ENCODE data around the gene FANCC. TPM values are rescaled to one million over a fixed set of nuclear protein-coding genes. Genes with fewer than 3 reads are reported as not detected.

Gene FANCC
- total RNA-seq, 1 donor from 2014 or later: 22.9 TPM

GRCh38 chr9:95132366-95133324 lies 184.9 kb downstream of the FANCC start:
- peaks cover 3% of the 10 kb centered on the region for H3K9me3 Mint-ChIP-seq (ENCODE audit: unreplicated experiment)
- H3K4me3 Mint-ChIP-seq (ENCODE audit: unreplicated experiment): no peak overlapping the region
- no peak overlapping the region for H3K27ac Mint-ChIP-seq (ENCODE audit: unreplicated experiment)
- no peak for DNase-seq
- H3K4me1 Mint-ChIP-seq (ENCODE audit: low read depth, unreplicated experiment): peaks cover 24% of the 10 kb centered on the region
- H3K27me3 Mint-ChIP-seq (ENCODE audit: unreplicated experiment): peaks cover 6% of the 10 kb centered on the region
- no peak for TF ChIP-seq CTCF (IDR thresholded peaks at IDR 0.05; ENCODE audit: partially characterized antibody, unreplicated experiment)
- H3K36me3 Mint-ChIP-seq (ENCODE audit: unreplicated experiment): peaks cover 4% of the 10 kb centered on the region

DNA sequence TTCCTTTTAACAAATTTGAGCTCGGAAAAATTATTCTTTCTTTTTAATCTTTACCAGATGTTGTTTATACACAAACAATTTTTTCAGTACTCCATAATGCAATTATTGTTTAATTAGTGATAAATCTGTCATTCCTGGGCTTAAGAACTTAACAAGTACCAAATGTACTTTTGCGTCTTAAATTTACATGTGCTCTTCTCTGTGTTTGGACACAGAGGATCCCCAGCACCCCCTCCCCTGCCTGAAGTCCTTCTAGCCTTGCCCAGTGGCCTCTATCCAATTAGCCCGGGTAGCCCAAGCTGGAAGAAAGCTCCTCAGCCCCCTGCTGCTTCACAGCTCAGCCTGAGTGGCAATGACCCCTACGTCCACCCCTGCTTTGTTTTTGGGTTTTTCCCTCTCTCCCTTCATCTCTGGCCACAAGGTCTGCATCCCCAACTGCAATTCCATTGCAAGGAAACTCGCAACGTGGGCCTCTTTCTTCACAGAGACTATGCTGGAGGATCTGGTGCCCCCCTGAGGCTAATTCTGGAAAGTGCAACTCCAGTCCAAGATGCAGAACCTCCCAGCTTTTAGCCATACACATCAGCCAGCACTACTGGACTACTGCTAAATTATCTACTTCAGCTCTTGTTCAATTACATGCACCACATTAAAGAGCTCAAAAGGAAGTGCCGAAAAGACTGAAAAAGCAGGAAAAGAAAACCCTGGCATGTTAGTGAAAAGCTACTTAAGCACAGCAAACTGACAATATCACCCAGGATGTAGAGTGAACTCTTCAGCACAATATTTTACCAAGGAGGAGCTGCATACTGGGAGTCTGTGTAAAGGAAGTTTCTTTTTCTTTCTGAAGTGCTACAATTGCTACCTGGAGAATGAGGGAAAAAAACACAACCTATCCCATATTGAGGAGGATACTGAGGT lies 186.2 kb downstream of the FANCC start:
- peaks cover 3% of the 10 kb centered on the region for H3K9me3 Mint-ChIP-seq (ENCODE audit: unreplicated experiment)
- peak overlapping the region; percentile 56 for H3K4me3 Mint-ChIP-seq (ENCODE audit: unreplicated experiment)
- H3K36me3 Mint-ChIP-seq (ENCODE audit: unreplicated experiment): no peaks in the 10 kb centered on the region
- H3K27me3 Mint-ChIP-seq (ENCODE audit: unreplicated experiment): peaks cover 4% of the 10 kb centered on the region
- peaks cover 24% of the 10 kb centered on the region for H3K4me1 Mint-ChIP-seq (ENCODE audit: low read depth, unreplicated experiment)
- TF ChIP-seq CTCF (IDR thresholded peaks at IDR 0.05; ENCODE audit: partially characterized antibody, unreplicated experiment): peak; percentile 83
- DNase-seq: peak; percentile 81
- no peak overlapping the region for H3K27ac Mint-ChIP-seq (ENCODE audit: unreplicated experiment)

- DNase-seq: no peak
- H3K27me3 Mint-ChIP-seq (ENCODE audit: unreplicated experiment): peaks cover 4% of the 10 kb centered on the region
- no peaks in the 10 kb centered on the region for H3K36me3 Mint-ChIP-seq (ENCODE audit: unreplicated experiment)
- no peak for TF ChIP-seq CTCF (IDR thresholded peaks at IDR 0.05; ENCODE audit: partially characterized antibody, unreplicated experiment)
- H3K9me3 Mint-ChIP-seq (ENCODE audit: unreplicated experiment): peaks cover 3% of the 10 kb centered on the region
- peak overlapping the region; percentile 62 for H3K27ac Mint-ChIP-seq (ENCODE audit: unreplicated experiment)
- no peak overlapping the region for H3K4me3 Mint-ChIP-seq (ENCODE audit: unreplicated experiment)
- peaks cover 24% of the 10 kb centered on the region for H3K4me1 Mint-ChIP-seq (ENCODE audit: low read depth, unreplicated experiment)
These were observed 187.0 kb downstream of the FANCC start for GRCh38 chr9:95130484-95130883.

DNA sequence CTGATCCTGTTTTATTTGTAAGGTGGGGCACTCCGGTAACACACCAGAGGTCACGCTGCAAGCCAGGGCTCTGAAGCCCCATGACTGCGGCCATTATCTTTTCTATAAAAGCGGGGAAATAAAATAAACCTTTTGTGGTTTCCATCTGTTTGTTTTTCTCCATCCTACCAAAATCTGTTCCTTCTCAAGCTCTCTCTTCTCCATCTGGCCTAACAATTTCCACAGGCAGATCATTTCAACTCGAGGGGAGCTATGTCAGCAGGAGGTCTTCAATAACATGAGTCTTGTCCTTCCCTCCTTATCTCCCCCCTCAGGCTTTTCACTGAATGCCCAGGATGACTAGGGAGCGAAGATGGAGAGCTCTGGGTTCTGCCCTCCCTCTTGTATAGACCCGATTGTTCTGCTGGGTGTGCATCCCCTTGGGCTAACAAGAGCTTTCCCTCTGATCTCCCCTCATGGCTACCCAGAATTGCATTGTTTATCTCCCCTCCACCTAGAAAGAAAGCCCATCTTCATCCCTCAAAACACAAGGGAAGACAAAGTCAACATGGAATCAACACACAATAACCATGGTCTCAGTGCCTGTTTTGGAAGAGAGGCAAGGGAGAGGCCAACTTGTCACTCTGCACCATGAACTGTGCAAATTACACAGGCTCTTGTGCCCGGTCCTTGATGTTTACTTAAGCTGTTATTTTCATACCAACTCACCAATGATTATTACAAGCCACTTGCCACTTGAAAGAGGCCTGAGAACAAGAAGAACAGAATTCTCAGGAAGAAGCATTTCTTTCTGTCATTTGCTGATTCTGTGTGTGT lies 187.8 kb downstream of the FANCC start:
- H3K27me3 Mint-ChIP-seq (ENCODE audit: unreplicated experiment): peaks cover 4% of the 10 kb centered on the region
- H3K36me3 Mint-ChIP-seq (ENCODE audit: unreplicated experiment): no peaks in the 10 kb centered on the region
- H3K4me1 Mint-ChIP-seq (ENCODE audit: low read depth, unreplicated experiment): peaks cover 27% of the 10 kb centered on the region
- DNase-seq: no peak
- H3K4me3 Mint-ChIP-seq (ENCODE audit: unreplicated experiment): no peak overlapping the region
- peak overlapping the region; percentile 62 for H3K27ac Mint-ChIP-seq (ENCODE audit: unreplicated experiment)
- H3K9me3 Mint-ChIP-seq (ENCODE audit: unreplicated experiment): peaks cover 3% of the 10 kb centered on the region
- TF ChIP-seq CTCF (IDR thresholded peaks at IDR 0.05; ENCODE audit: partially characterized antibody, unreplicated experiment): no peak
